ENCODE data around the gene CACNA1C.

The CACNA1C gene

GRCh38 chr12:2302711-2303580, 250.2 kb downstream of the CACNA1C start:
- DNase-seq: no peak

GRCh38 chr12:2304223-2304622, 251.4 kb downstream of the CACNA1C start:
- DNase-seq: no peak

GRCh38 chr12:2306012-2306411, 253.2 kb downstream of the CACNA1C start:
- DNase-seq: no peak

- DNase-seq: no peak
These were observed 253.9 kb downstream of the CACNA1C start for GRCh38 chr12:2306735-2307134.

GRCh38 chr12:2307550-2307949, 254.8 kb downstream of the CACNA1C start:
- no peak for DNase-seq

- DNase-seq: no peak
These were observed 256.9 kb downstream of the CACNA1C start for GRCh38 chr12:2309647-2310046.

- no peak for DNase-seq
These were observed 258.4 kb downstream of the CACNA1C start for GRCh38 chr12:2311020-2311778.

GRCh38 chr12:2312175-2312574, 259.4 kb downstream of the CACNA1C start:
- no peak for DNase-seq

- no peak for DNase-seq
These were observed 260.0 kb downstream of the CACNA1C start for GRCh38 chr12:2312770-2313169.

- no peak for DNase-seq
These were observed 261.7 kb downstream of the CACNA1C start for GRCh38 chr12:2314492-2314891.

GRCh38 chr12:2317772-2318171, 265.0 kb downstream of the CACNA1C start:
- DNase-seq: no peak

- no peak for DNase-seq
These were observed 265.5 kb downstream of the CACNA1C start for GRCh38 chr12:2318286-2318685.

GRCh38 chr12:2319136-2319535, 266.3 kb downstream of the CACNA1C start:
- no peak for DNase-seq

- no peak for DNase-seq
These were observed 267.1 kb downstream of the CACNA1C start for GRCh38 chr12:2319737-2320506.

GRCh38 chr12:2320841-2321240, 268.1 kb downstream of the CACNA1C start:
- no peak for DNase-seq

- DNase-seq: no peak
These were observed 269.9 kb downstream of the CACNA1C start for GRCh38 chr12:2322554-2323120.

- DNase-seq: no peak
These were observed 270.9 kb downstream of the CACNA1C start for GRCh38 chr12:2323532-2324255.

- DNase-seq: no peak
These were observed 271.6 kb downstream of the CACNA1C start for GRCh38 chr12:2324387-2324786.

- no peak for DNase-seq
These were observed 272.7 kb downstream of the CACNA1C start for GRCh38 chr12:2325519-2325918.

GRCh38 chr12:2326470-2326869, 273.7 kb downstream of the CACNA1C start:
- no peak for DNase-seq

- no peak for DNase-seq
These were observed 275.9 kb downstream of the CACNA1C start for GRCh38 chr12:2328661-2329060.

GRCh38 chr12:2329661-2330210, 276.9 kb downstream of the CACNA1C start:
- no peak for DNase-seq
